Skin of body (tissue), 2 donors: ENCODE measurements around the gene PRKN. TPM values are rescaled to one million over a fixed set of nuclear protein-coding genes. Genes with fewer than 3 reads are reported as not detected.

Source experiments
- DNase-seq: peaks from one replicate; lab custom pipeline; 2025; lab: John Stamatoyannopoulos, UW
- total RNA-seq: library from RNA; depleted of rRNA; stranded (reverse); fragments of >200 nt; gene quantifications from one replicate; pipeline ENCODE4 v1.2.3, GENCODE V29; 2014

Gene PRKN
- total RNA-seq, 1 donor from 2014 or later = 5.2 TPM

- no peak for DNase-seq
These were observed 1323.8 kb downstream of the PRKN start for GRCh38 chr6:161403717-161404116.

- no peak for DNase-seq
These were observed 1325.8 kb downstream of the PRKN start for GRCh38 chr6:161401587-161402309.

- peak; percentile 10 for DNase-seq
These were observed 1326.9 kb downstream of the PRKN start for GRCh38 chr6:161400671-161401070.

- no peak for DNase-seq
These were observed 1331.0 kb downstream of the PRKN start for GRCh38 chr6:161396539-161396938.

DNA sequence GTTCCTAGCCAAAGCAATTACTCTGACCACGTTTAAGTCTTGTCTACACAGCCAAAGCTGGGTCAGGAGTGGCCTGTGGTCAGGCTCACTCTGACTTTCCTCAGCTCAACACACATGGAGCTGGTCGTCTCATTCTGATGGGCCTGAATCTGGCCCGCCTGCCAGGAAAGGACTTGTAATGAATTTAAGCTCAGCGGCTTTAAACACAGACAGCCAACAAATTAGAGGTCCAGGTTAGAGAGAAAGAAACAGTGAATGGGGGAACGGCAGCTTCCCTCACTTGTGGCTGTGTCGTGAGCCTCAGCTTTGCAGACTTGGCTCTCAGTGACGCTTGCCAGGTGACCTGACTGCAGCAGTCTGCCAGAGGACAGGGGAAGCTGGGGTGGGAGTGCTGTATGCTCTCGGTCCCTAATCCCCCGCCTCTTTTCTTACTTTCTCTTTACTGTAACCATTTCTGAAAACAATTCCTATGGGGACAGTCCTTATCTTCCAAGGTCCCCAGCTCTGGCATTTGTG, 1331.8 kb downstream of the PRKN start:
- DNase-seq = no peak

DNA sequence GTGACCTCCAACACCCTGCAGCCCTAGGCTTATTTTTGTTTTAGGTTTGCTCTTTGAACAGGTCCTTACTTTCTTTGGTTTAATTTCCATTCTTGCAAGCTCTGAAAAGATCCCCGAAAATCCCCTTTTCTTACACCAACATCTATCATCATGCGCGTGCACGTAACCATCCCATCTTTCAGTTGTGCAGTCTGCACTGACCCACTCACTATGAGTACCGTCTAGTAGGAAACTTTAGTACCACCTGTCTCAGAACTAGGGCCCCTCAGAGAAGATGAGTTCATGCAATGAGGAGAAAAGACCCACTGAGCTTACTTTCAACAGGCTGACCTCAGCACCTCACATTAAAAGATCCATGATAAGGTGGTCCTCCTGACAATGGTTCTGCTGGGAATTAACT, 1333.1 kb downstream of the PRKN start:
- no peak for DNase-seq

DNA sequence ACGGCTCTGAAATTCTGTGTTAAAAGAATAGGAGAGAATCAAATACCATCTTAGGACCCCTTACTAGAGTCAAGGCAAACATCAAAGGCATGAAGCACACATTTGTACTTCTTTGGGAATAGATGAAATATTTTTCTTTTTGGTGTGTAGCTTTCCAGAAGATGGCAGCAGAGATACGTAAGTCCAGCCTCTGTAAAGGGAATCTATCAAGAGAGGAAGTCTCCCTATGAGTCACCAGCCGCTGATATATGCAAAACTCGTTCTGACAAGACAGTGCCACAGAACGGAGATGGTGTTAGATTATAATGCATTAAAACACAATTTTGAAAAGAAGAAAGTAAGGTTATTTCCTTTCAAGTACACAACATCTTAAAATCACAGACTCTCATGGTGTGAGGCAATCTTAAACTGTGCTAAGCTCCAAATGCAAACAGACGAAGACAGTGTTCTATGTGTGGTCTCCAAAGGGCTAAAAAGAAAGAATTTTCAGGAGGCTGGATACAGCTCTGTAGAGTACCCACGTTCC, 1333.7 kb downstream of the PRKN start:
- peak; percentile 77 for DNase-seq

DNA sequence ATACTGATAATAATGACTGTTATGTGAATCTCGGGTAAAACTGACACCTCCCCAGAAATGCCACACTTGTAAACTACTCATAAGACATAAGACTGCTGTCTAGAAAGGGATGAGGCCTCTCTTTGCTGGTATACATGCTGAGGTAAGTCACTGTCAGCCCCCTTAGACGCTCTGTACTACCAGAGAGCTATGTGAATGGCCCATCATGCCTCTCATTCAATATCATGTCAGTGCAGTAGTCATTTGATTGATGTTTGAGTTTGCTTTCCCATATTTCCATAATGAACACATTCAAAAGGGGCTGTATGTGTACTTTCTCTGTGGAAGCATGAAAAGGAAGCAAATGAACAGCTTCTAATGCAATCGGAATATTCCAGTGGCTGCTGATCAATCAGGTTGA, 1334.3 kb downstream of the PRKN start:
- no peak for DNase-seq

DNA sequence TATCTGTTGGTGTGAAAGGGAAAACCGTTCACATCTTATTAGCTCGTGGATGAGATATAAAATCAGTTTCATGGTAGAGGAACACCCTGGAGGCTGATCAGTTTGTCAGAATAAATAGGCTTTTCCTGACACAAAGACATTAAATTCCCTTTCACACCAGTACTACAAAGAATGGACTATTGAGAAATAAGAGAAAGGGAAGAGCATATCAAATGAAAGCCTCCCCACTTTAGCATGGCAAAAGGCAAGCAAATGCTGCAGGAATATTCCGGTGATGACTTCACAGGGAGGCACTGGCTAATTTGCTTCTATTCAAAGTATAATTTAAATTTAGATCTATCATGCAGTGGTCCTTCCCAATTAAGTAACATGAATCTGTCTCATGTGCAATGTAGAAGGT, 1337.8 kb downstream of the PRKN start:
- DNase-seq = no peak

DNA sequence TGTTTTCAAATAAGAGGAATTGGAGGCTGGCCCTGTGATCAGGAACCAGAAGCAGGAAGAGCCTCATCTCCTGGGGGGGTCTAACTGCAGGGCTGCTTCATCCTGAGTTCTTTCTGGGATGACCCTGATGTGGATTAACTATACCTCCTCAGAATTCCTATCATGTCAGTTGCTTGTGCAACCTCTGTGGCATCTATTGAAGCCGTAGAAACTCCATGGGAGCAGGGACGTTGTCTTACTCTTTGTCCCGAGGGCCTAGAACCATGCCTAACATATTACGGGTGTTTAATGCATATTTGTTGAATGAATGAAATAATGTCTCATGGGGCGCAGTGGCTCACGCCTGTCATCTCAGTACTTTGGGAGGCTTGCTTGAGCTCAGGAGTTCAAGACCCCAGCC, 1343.6 kb downstream of the PRKN start:
- DNase-seq = no peak

- DNase-seq = no peak
These were observed 1347.6 kb downstream of the PRKN start for GRCh38 chr6:161379834-161380582.

GRCh38 chr6:161378115-161378514, 1349.5 kb downstream of the PRKN start:
- no peak for DNase-seq

GRCh38 chr6:161377116-161377515, 1350.5 kb downstream of the PRKN start:
- no peak for DNase-seq

DNA sequence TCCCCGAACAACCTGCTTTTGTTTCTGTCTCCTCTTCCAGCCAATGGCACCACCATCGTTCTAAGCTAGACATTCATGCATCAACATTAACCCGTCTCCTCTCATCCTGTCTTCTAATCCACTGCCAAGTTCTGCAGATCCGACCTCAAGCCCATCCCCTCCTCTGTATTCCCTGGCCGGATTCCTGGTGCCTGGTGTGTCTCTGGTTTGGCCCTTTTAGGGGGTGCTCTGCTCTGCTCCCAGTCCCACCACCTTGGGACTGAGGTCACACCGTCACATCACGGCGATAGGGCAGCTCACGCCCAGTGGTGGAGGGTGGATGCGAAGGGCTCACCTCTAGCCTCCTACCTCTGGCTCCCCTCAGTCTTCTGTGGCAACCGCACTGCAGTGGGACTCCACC, 1351.2 kb downstream of the PRKN start:
- DNase-seq = no peak

DNA sequence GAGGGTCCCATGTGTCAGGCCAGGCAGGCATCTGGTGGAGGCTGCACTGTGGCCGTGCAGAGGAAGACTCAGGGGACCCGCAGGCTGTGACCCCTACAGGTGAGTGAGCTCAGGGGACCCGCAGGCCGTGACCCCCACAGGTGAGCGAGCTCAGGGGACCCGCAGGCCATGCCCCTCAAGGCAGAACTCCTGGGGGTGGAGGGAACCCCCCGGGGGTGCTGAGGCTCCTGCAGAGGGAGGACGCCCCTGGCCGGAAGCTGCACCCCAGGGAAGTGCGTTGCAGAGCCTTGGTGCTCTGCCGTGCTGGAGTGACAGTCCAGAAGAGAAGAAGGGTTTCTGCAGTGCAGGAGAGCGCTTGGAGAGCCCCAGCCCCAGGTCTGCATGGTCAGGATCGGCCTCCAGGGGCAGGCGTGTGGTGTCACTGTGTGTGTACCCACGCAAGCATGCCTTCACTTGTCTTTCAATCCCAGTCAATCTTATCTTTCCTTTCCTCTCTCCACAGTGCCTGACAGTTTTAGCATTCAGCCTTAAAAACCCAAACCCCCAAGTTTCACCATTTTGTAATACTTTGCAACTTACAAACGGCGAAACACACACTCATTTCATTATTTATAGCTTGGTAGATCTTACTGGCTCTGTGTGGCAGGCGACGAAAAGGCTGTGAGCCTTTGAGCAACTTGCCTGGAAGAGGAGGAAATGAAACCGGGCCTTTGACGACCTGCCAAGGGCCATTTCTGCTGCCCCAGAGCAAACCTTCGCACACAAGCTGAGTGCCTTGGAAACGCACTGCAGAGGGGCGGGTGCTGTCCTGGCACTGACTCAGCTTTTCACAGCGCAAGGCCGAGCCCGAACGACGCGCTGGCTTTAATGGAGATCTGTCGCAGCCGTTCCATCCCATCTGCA, 1352.3 kb downstream of the PRKN start:
- peak; percentile 12 for DNase-seq

- peak; percentile 45 for DNase-seq
These were observed 1353.6 kb downstream of the PRKN start for GRCh38 chr6:161373905-161374451.

DNA sequence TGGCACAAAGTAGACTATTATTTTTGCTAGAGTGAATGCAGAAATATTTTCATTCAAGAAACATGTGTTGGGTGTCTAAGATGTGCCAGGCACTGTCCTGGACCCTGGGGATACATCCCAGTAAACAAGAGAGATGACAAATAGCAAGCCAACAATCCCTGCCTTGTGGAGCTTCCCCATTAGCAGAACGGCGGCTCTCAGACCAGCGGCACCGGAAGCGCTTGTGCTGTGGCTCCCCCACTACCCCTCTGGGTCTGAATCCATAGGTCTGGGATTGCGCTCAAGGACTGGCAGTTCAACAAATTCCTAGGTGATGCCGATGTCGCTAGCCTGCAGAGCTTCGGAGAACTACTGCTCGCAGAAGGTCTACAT, 1355.2 kb downstream of the PRKN start:
- no peak for DNase-seq

- DNase-seq = peak; percentile 60
These were observed 1356.7 kb downstream of the PRKN start for GRCh38 chr6:161370880-161371279.

DNA sequence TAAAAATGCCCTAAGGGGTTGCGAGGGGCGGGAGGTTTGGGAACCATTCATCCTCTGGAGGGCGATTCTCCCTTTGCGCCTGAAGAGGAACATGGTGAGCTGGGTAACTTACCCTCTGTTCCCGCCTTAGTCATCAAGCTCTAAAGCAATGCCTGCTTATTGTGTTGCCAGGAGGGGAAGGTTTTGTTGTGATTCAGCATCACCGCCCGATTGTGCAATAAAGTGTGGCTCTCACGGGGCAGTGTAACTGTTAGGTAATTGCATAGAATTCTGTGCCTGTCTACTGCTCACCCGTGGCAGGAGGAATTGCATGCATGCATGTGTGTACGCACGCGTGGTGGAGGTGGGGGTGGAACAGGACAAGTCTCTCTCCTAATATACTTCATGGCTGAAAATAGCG, 1358.2 kb downstream of the PRKN start:
- no peak for DNase-seq

DNA sequence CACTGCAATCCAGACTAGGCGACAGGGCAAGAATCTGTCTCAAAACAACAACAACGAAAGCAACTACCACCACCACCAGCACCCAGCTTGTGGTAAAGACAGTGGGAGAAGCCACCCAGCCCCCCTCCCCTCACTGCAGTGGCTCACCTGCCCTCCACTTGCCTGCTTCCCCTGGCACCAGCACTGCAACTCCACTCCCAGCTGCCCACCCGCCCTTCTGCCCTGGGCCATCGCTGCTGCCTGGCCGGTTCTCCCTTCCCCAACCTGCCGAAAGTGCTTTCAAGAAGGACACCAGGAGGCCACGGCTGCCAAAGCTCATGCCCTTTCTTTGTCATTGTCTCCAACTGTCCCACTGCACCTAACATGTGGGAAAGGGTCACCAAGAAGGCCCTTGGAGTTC, 1359.1 kb downstream of the PRKN start:
- no peak for DNase-seq

GRCh38 chr6:161367472-161367871, 1360.1 kb downstream of the PRKN start:
- no peak for DNase-seq
